ENCODE results near the gene USHBP1.

The USHBP1 gene

GRCh38 chr19:17262557-17262956 is 2.0 kb downstream of the USHBP1 start:
- DNase-seq, result no peak

- DNase-seq, result peak; percentile 86 to 89
These were observed 3.7 kb downstream of the USHBP1 start for GRCh38 chr19:17260842-17261325.

DNA sequence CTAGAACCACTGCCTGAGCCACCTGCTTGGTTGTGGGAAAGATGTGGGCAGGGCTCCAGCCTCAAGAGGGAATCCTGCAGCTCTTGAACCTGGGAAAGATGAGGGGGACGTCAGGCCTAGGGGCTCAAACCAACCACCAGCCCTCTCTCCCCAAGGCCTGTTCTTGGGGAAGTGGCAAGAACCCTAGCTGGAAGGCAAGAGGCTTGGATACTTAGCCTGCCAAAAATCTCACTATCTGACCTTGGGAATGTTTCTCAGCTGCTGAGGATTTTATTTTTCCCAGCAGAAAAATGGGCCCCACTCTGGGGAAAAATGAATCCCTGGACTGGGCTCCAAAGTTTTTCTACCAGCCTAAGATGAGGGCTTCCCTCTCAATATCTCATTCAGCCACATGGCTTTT is 4.6 kb downstream of the USHBP1 start:
- no peak for DNase-seq

DNA sequence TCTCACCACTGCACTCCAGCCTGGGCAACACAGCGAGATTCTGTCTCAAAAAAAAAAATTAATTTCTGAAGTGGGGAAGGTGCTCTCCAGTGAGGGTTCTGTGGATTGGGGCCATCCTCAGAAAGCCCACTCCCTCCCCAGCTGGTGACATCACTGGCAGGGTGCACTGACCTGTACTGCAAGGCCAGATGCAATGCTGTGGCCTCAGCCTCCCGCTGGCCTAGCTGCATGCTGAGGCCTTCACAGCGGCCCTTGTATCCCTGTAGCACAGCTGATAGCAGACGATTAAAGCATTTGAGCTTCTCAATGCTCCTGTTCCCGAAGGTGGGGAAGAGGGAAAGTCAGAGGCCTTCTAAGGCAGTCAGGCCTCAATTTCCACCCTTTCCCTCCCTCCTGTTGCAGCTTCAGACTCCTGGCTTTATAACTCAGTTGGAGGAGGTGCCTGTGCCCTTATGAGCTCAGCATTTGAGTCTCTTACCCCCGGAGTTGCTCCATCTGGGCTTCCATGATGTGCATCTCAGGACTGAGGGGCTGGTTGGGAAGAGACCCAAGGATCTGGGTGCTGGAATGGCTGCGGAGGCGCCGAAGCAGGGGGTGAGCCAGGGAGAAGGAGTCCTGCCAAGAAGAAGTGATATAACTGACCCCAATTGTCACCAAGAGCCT is 5.3 kb downstream of the USHBP1 start:
- no peak for DNase-seq

GRCh38 chr19:17256130-17256529 is 8.4 kb downstream of the USHBP1 start:
- DNase-seq, result no peak

GRCh38 chr19:17255150-17255621 is 9.4 kb downstream of the USHBP1 start:
- DNase-seq, result no peak

- DNase-seq, result no peak
These were observed 9.9 kb downstream of the USHBP1 start for GRCh38 chr19:17254636-17255035.

GRCh38 chr19:17249887-17250548 is 14.5 kb downstream of the USHBP1 start:
- no peak for DNase-seq

DNA sequence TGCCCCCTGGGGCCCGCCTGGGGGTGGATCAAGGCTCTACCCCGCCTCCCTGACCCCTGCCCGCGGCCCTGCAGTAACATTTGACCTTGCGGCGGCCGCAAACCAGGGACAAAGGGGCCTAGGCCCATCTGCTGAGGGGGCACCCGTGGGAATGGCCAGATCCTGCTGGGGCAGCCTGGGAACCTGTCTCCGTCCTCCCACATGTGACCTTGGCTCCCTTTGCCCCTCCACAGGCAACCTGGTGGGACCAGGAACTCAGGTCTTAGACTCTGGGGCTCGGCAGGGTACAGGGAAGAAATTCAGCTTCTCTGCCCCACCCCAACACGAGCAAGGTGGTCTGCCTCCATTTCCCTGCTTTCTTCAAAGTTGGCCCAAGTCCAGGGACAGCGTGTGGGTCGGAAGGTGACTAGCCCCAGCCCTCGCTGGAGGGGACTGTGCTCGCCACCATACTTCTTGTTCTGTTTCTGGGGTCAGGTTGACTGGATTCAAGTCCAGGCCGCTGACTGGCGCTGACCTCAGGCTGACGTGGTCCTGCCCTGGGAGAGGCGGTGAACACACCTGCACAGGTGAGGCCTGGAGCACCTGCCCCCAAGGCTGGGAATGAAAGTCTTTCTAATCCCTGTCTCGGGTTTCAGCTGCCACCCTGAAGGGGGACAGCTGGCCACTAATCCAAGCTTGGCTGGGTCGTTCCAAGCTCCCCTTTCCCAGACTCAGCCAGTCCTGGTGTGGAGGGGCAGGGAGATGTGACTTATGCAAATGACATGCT is 16.4 kb downstream of the USHBP1 start:
- DNase-seq, result no peak

GRCh38 chr19:17246681-17247425 is 17.7 kb downstream of the USHBP1 start:
- no peak for DNase-seq

- DNase-seq, result no peak
These were observed 19.0 kb downstream of the USHBP1 start, which contains the start of gene NR2F6 for GRCh38 chr19:17245535-17245984. TSS of gene NR2F6 (minus strand) at chr19:17245919. CDS start at chr19:17245220, 699 bp downstream.

GRCh38 chr19:17244618-17245534 is 19.7 kb downstream of the USHBP1 start:
- no peak for DNase-seq

- no peak for DNase-seq
These were observed 20.5 kb downstream of the USHBP1 start for GRCh38 chr19:17243830-17244617.

DNA sequence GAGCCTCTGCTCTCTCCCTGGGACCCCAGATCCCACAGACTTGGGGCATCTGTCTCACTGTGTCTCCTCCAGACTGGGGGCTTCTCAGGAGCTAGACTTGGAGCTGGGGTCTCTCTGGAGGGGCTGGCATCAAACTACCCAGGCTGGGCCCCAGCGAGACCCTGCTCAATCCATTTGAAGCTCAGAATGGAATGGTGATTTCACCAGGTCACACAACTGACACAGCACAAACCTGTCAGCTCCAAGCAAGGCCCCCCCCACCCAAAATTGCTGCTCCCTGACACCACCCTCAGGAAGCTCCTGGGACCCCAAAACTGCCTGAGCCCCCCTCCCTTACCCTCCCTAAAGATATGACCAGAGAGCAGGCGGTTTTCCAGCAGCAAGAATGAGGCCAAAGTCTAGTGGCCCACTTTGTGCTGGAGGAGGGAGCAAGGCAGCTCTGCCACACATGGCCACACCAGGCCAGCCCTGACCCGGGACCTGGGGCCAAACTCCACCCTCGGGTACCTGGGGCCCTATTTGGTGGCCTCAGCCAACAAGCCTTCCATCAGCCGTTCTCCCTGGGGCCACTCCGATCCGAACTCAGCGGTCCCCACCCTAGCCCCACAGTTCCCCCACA is 21.2 kb downstream of the USHBP1 start:
- DNase-seq, result no peak

DNA sequence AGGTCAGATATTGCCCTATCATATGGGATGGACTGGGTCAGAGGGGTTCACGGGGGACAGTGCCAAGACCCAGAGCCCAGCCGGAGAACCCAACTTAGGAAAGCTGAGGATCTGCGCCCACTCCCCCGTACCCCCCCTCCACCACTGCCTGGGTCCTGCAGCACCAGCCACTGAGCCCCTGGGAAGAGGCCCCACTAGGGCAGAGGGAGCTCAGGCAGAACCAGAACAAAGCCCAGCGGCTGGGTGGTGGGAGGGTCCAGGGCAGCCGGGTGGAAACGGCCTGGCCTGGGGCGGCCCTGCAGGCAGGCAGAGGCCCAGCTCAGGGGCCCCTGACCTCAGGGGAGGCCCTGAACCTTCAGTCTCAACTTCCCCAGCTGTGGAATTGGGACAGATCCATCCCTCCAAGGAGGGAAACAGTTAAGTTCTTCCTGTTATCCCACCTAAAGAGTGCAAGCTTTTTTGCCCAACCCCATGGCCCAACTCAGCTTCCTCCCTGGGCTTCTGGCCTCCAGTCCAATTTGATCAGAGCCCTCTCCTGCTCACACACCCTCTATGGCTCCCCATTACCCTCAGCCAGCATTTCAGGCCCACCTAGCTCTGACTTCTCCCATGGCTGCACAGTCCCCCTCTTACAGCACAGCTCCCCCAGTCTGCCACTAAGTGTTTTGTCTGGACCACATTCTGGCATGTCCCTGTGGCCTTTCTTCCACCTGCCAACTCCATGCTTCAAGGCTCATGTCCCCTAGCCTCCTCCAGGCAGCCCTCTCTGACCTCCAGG is 21.9 kb downstream of the USHBP1 start:
- no peak for DNase-seq

DNA sequence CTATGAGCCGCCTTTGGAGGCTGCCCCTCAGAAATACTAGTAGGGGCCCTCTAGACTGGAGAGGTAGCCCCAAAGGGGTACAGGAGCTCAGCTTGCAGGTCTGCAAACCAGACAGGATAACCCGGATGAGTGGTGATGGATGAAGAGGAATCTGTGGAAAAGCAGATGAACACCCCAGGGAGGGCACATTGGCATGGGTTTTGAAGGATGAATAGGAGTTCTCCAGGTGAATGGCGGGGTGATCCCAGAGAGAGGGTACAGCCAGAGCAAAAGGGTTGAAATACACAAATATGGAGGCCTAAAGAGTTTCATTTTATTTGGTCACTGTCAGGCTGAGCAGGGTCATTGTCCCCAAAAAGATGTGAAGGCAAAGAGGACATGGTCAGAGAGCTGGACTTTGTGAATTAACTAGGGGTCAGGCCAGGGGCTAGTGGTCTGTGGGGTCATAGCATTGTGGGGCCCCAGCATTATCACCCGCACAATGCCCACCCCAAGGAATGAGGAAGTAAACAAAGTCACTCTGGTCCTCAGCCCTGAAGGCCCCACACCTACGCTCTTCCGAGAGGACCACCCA is 23.6 kb downstream of the USHBP1 start:
- no peak for DNase-seq

DNA sequence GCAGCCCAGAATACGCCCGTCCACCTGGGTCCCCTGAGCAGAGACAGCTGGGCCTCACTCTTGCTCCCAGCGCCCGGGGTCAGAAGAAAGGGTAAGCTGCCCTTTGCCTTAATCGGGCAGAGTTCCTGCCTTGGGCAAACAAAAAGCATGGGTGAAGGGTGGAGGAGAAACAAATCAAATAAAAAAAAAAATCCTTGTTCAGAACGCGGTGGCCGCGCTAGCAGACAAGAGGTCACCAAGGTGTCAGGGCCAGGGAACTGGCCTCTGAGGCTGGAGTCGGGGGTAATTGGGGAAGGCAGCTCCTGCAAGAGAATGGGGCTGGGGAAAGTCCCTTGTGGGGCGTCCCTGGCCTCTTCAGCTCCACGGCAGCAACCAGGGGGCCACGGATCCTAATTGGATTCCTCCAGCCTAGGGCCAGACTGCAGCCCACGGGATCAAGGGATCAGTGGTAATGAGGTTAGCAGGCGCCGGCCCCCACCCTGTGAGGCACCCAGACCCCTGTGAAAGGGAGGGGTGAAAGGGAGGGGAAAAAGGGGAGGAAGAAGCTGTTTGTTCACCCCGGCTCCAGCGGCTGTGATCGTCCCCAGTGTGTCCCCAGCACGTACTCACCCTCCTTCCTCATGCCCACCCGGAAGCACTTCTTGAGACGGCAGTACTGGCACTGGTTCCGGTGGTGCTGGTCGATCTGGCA is 24.3 kb downstream of the USHBP1 start:
- DNase-seq, result no peak
